Keratinocyte (primary cell): ENCODE results near the gene SNX13. TPM values are rescaled to one million over a fixed set of nuclear protein-coding genes. Genes with fewer than 3 reads are reported as not detected.

Experiments
- DNase-seq: peaks from one replicate; pipeline ENCODE4 v3.0.0-alpha.2; 2011; ENCODE audit warnings: low read depth, missing footprints, low spot score
- FAIRE-seq: peaks from 2 replicates; lab custom pipeline; 2011; peaks lifted over from hg19 to GRCh38; lab: Jason Lieb, UNC
- H2AFZ ChIP-seq: 2 replicates; pipeline ENCODE4 v1.6.0; 2012; ENCODE audit warnings: low read length, control low read depth, inconsistent platforms; ENCODE audit not compliant: control insufficient read depth
- H3K27ac ChIP-seq: 2 replicates; pipeline ENCODE4 v1.5.1; 2011; ENCODE audit warnings: low read length; ENCODE audit not compliant: control insufficient read depth, insufficient read depth
- H3K27me3 ChIP-seq: 3 replicates; pipeline ENCODE4 v1.6.0; 2011; ENCODE audit warnings: low read length; ENCODE audit not compliant: control insufficient read depth, insufficient read depth; ENCODE audit errors: extremely low read depth
- H3K36me3 ChIP-seq, 2 experiments: 2 replicates in 1 of 2; 3 replicates in 1 of 2; pipeline ENCODE4 v1.5.1; 2011; ENCODE audit warnings: low read length in 2 of 2, mild to moderate bottlenecking in 1 of 2; ENCODE audit not compliant: control insufficient read depth in 2 of 2, insufficient read depth in 2 of 2; ENCODE audit errors: extremely low read depth in 1 of 2
- H3K4me1 ChIP-seq: 3 replicates; pipeline ENCODE4 v1.5.1; 2011; ENCODE audit warnings: low read length; ENCODE audit not compliant: control insufficient read depth, insufficient read depth; ENCODE audit errors: extremely low read depth
- H3K4me2 ChIP-seq: 3 replicates; pipeline ENCODE4 v1.6.0; 2011; ENCODE audit warnings: low read depth, low read length; ENCODE audit not compliant: control insufficient read depth, insufficient read depth; ENCODE audit errors: extremely low read depth
- H3K4me3 ChIP-seq, 3 experiments: fragments of 200-600 bp in 1 of 3; sonication (generic) in 1 of 3; 2 replicates in 2 of 3; 3 replicates in 1 of 3; pipeline ENCODE4 v1.5.1; 2011 to 2016; ENCODE audit warnings: low read length in 3 of 3, mild to moderate bottlenecking in 3 of 3, control low read depth in 2 of 3, inconsistent platforms in 1 of 3, low read depth in 1 of 3, mixed read lengths in 1 of 3, mixed run types in 1 of 3, moderate library complexity in 1 of 3; ENCODE audit not compliant: control insufficient read depth in 2 of 3, insufficient read depth in 2 of 3; ENCODE audit errors: extremely low read depth in 1 of 3
- H3K79me2 ChIP-seq: 2 replicates; pipeline ENCODE4 v1.6.0; 2012; ENCODE audit warnings: low read length; ENCODE audit not compliant: control insufficient read depth, insufficient read depth
- H3K9ac ChIP-seq: 3 replicates; pipeline ENCODE4 v1.6.0; 2011; ENCODE audit warnings: low read length; ENCODE audit not compliant: control insufficient read depth, insufficient read depth; ENCODE audit errors: extremely low read depth
- H3K9me1 ChIP-seq: 3 replicates; pipeline ENCODE4 v1.6.0; 2011; ENCODE audit warnings: low read length; ENCODE audit not compliant: control insufficient read depth, insufficient read depth; ENCODE audit errors: extremely low read depth
- H3K9me3 ChIP-seq: 2 replicates; pipeline ENCODE4 v1.5.1; 2012; ENCODE audit warnings: low read depth, low read length; ENCODE audit not compliant: control insufficient read depth
- H4K20me1 ChIP-seq: 3 replicates; pipeline ENCODE4 v1.6.0; 2011; ENCODE audit warnings: low read length; ENCODE audit not compliant: control insufficient read depth, insufficient read depth; ENCODE audit errors: extremely low read depth
- CTCF ChIP-seq, 3 experiments: IDR thresholded peaks in 1 of 3; conservative IDR thresholded peaks in 1 of 3; optimal IDR thresholded peaks in 1 of 3; 2 replicates in 2 of 3; 3 replicates in 1 of 3; pipeline versions ENCODE3 to v1.5.1; 2011; ENCODE audit warnings: low read length in 3 of 3, mild to moderate bottlenecking in 3 of 3, moderate library complexity in 2 of 3, control low read depth in 1 of 3, inconsistent platforms in 1 of 3; ENCODE audit not compliant: insufficient read depth in 2 of 3; ENCODE audit errors: extremely low read depth in 1 of 3
- EZH2 ChIP-seq: IDR thresholded peaks from one replicate; pipeline ENCODE4 v1.6.1; 2012; ENCODE audit warnings: inconsistent platforms, mild to moderate bottlenecking, low read length, moderate library complexity
- dilution Hi-C: fragments of 300-500 bp; cut with MboI; formaldehyde crosslinking; loops from one replicate; pipeline ENCODE4 v1.7.0; 2020; ENCODE audit warnings: low sequenced_read_pairs; ENCODE audit not compliant: extremely low pct_ligation_motif_present
- polyA plus RNA-seq, 5 experiments: library from polyadenylated mRNA; depleted of rRNA in 3 of 5; stranded (reverse) in 3 of 5; stranded (forward) in 1 of 5; unstranded in 1 of 5; fragments of >200 nt; gene quantifications; 1 replicate in 1 of 5; 2 replicates in 3 of 5; 3 replicates in 1 of 5; pipeline versions ENCODE4 v1.2.1 to v1.2.3, GENCODE V29; 2011 to 2012; ENCODE audit warnings: missing spikeins in 2 of 5, low read depth in 1 of 5, low replicate concordance in 1 of 5

The SNX13 gene
- polyA plus RNA-seq, 1 donor (not counting 4 experiments of a cell fraction or from before 2014, with no cell fraction given): 22.6 TPM

GRCh38 chr7:17878627-17879026 is 61.7 kb downstream of the SNX13 start:
- Histone ChIP-seq H3K27me3 (no peaks in the 10 kb centered on the region), H3K79me2 (no peaks in the 10 kb centered on the region), H3K4me3 (no peak overlapping the region), H3K36me3 (no peaks in the 10 kb centered on the region), H3K4me2 (no peak overlapping the region), H3K4me1 (no peaks in the 10 kb centered on the region), H3K9me3 (no peaks in the 10 kb centered on the region), H3K9me1 (no peaks in the 10 kb centered on the region), H3K9ac (no peak overlapping the region), H2AFZ (no peak overlapping the region), H3K27ac (no peak overlapping the region), H4K20me1 (no peaks in the 10 kb centered on the region)
- TF ChIP-seq CTCF (optimal IDR thresholded peaks at IDR 0.05 in 1 of 3, IDR thresholded peaks at IDR 0.05 in 1 of 3, conservative IDR thresholded peaks at IDR 0.05 in 1 of 3; ENCODE audit: extremely low read depth in 1 of 3, insufficient read depth in 2 of 3, low read length in 3 of 3) (no peak), EZH2 (no peak)
- no peak for FAIRE-seq
- DNase-seq: no peak
- dilution Hi-C loops: no loop called here

- TF ChIP-seq EZH2: no peak
- no peak for TF ChIP-seq CTCF (optimal IDR thresholded peaks at IDR 0.05 in 1 of 3, IDR thresholded peaks at IDR 0.05 in 1 of 3, conservative IDR thresholded peaks at IDR 0.05 in 1 of 3; ENCODE audit: extremely low read depth in 1 of 3, insufficient read depth in 2 of 3, low read length in 3 of 3)
- Histone ChIP-seq H3K9me1 (no peaks in the 10 kb centered on the region), H3K4me1 (no peaks in the 10 kb centered on the region), H3K27me3 (no peaks in the 10 kb centered on the region), H3K4me2 (no peak overlapping the region), H4K20me1 (no peaks in the 10 kb centered on the region), H2AFZ (no peak overlapping the region), H3K79me2 (no peaks in the 10 kb centered on the region), H3K9ac (no peak overlapping the region), H3K9me3 (no peaks in the 10 kb centered on the region), H3K36me3 (peaks cover 0 to 3% of the 10 kb centered on the region in 2 experiments), H3K4me3 (no peak overlapping the region), H3K27ac (no peak overlapping the region)
- no peak for FAIRE-seq
- no peak for DNase-seq
- dilution Hi-C loops: no loop called here
Observed at GRCh38 chr7:17871815-17872533, 68.3 kb downstream of the SNX13 start.
